KOPT-K1 (cell line): ENCODE data around the gene PHETA1.

Experiments used
- H3K27ac ChIP-seq: fragments of 200-600 bp; sonication (generic); 2 replicates; pipeline ENCODE4 v1.5.1; 2016; ENCODE audit warnings: antibody characterized with exemption, mild to moderate bottlenecking, low read depth, low read length; ENCODE audit not compliant: poor library complexity, severe bottlenecking
- H3K36me3 ChIP-seq: fragments of 200-600 bp; sonication (generic); 2 replicates; pipeline ENCODE4 v1.5.1; 2017; ENCODE audit warnings: antibody characterized with exemption, mild to moderate bottlenecking, low read length, moderate library complexity; ENCODE audit not compliant: insufficient read depth
- H3K9me3 ChIP-seq: fragments of 200-600 bp; sonication (generic); 2 replicates; pipeline ENCODE4 v1.5.1; 2017; ENCODE audit warnings: antibody characterized with exemption, low read length, mild to moderate bottlenecking; ENCODE audit not compliant: insufficient read depth, poor library complexity, severe bottlenecking

PHETA1 gene

GRCh38 chr12:111366583-111366982, 2.3 kb downstream of the PHETA1 start:
- no peaks in the 10 kb centered on the region for H3K36me3 ChIP-seq
- H3K27ac ChIP-seq, result no peak overlapping the region
- no peaks in the 10 kb centered on the region for H3K9me3 ChIP-seq

DNA sequence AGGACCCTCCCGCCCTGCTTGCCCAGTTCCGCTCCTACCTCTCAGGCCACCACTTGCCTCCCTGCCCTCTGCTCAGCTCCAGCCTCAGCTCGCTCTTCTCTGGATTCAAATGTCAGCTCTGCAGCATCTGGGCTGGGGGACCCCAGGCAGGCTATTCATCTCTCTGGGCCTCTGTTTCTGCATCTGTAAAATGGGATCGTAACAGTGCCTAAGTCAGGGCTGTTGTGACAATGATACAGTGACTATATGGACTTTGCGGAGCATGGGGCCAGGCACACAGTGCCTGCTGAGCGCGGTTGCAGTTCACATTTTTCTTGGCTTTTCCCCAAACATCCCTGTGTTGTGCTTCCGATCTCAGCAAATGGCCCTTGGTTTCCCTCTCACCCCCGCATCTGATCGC, 2.8 kb downstream of the PHETA1 start:
- Histone ChIP-seq H3K9me3 (no peaks in the 10 kb centered on the region), H3K27ac (no peak overlapping the region), H3K36me3 (no peaks in the 10 kb centered on the region)

DNA sequence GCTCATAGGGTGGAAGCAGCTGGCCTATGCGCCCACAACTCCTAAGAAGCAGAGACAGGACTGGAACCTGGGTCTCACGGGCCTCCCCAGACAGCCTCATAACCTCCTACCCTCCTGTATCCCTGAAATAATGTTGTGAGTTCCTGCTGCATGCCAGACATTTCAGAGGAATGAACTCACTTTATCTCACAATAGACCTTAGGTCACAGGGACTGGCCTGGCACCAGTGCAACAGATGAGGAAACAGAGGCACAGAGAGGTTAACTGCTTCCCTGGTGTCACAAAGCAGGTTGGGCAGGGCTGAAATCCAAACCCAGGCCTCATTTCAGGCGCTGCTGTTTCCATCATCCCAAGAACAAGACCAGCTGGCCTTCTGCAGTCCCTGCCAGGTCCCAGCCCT, 5.3 kb downstream of the PHETA1 start:
- Histone ChIP-seq H3K9me3 (no peaks in the 10 kb centered on the region), H3K27ac (no peak overlapping the region), H3K36me3 (no peaks in the 10 kb centered on the region)

GRCh38 chr12:111362687-111363475, 6.0 kb downstream of the PHETA1 start:
- no peak overlapping the region for H3K27ac ChIP-seq

DNA sequence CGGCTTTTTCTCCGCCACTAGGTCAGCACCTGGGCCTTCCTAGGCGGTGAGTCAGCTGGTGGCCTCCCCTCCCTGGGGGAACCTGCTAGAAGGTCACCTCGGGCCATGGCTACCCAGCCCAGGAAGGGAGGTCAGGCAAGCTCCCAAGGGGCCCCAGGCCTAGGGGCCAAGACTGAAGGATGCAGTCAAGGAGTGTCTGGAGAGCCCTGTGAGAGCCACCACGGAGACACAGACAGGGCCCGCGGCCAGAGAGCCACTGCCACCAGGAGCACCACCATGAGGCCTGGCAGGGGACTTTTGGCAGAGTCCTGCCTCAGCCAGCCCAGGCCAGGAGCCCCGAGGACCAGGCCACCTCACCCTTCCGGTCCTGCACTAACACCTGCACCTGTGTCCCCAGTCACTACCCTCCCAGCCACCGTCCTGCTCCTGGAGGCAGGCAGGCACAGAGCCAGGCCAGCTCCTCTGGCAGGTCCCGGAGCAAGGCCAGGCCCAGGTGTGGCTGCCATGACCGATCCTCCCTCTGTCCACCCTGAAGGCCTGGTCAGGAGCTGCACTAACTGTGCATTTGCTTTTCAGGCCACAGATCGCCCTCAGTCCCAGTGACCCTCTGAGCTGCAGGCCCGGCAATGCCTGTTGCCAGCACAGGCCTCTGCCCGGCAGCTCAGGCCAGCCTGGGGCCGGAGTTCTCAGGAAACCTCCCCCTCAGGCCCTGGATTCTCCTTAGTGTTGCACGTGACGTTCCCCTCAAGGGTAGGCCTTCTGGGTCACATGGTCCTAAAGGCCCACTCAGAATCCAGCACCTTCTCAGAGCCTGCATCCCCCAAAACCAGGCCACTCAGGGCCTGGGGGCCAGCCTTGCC, 6.9 kb downstream of the PHETA1 start:
- Histone ChIP-seq H3K36me3 (no peaks in the 10 kb centered on the region), H3K9me3 (no peaks in the 10 kb centered on the region), H3K27ac (no peak overlapping the region)

More at GRCh38 chr12:111362687-111363475, 6.0 kb downstream of the PHETA1 start:
- H3K9me3 ChIP-seq, result no peaks in the 10 kb centered on the region
- no peaks in the 10 kb centered on the region for H3K36me3 ChIP-seq

- Histone ChIP-seq H3K9me3 (no peaks in the 10 kb centered on the region), H3K36me3 (no peaks in the 10 kb centered on the region), H3K27ac (no peak overlapping the region)
Measured at GRCh38 chr12:111361073-111361716, 7.7 kb downstream of the PHETA1 start.

- Histone ChIP-seq H3K36me3 (no peaks in the 10 kb centered on the region), H3K9me3 (no peaks in the 10 kb centered on the region), H3K27ac (no peak overlapping the region)
Measured at GRCh38 chr12:111360325-111360930, 8.5 kb downstream of the PHETA1 start.

GRCh38 chr12:111359914-111360276, 9.0 kb downstream of the PHETA1 start:
- no peaks in the 10 kb centered on the region for H3K9me3 ChIP-seq
- H3K36me3 ChIP-seq, result no peaks in the 10 kb centered on the region
- H3K27ac ChIP-seq, result no peak overlapping the region

- Histone ChIP-seq H3K27ac (no peak overlapping the region), H3K9me3 (no peaks in the 10 kb centered on the region), H3K36me3 (no peaks in the 10 kb centered on the region)
Measured at GRCh38 chr12:111359231-111359913, 9.5 kb downstream of the PHETA1 start.

DNA sequence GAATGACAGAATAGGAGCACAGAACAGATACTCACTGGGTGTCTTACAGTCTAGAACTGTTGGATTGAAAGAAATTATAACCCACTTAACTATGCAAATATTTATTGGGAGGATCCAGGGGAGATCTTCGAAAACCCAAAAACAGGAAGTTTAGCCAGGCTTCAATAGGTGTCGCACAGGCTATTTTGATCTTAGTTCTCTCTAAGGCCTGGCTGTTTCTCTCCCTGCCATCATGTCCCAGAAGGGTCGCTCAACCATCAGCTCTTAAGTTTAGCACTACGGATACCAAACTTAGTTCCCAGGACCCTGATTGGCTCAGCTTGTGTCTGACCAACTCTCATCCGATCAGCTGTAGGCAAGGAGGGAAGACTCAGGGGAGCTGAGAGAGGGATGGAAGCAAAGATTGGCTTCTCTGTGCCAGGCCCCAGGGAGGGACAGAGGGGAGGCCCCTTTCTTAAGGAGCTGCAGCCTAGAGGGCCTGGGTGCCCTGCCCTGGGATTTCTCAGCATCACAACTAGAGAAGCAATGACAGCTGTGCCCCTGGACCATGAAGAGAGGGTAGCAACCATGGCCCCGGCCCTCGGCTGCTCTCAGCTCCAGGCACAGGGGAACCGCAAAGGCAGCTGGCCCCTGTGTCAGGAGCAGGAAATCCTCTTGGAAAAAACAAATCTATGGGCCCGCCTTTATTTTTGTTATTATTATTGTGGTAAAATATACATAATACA, 13.5 kb downstream of the PHETA1 start:
- Histone ChIP-seq H3K27ac (no peak overlapping the region), H3K36me3 (no peaks in the 10 kb centered on the region), H3K9me3 (no peaks in the 10 kb centered on the region)

- H3K27ac ChIP-seq, result no peak overlapping the region
- no peaks in the 10 kb centered on the region for H3K36me3 ChIP-seq
- H3K9me3 ChIP-seq, result no peaks in the 10 kb centered on the region
Measured at GRCh38 chr12:111354511-111354910, 14.4 kb downstream of the PHETA1 start.

- Histone ChIP-seq H3K36me3 (no peaks in the 10 kb centered on the region), H3K9me3 (peaks cover 2% of the 10 kb centered on the region), H3K27ac (no peak overlapping the region)
Measured at GRCh38 chr12:111353603-111354295, 15.1 kb downstream of the PHETA1 start.

GRCh38 chr12:111353026-111353425, 15.9 kb downstream of the PHETA1 start:
- Histone ChIP-seq H3K27ac (no peak overlapping the region), H3K9me3 (peaks cover 8% of the 10 kb centered on the region), H3K36me3 (no peaks in the 10 kb centered on the region)
